ENCODE results near the gene CBLN1. TPM values are rescaled to one million over a fixed set of nuclear protein-coding genes. Genes with fewer than 3 reads are reported as not detected.
"Not testable (repeated sequence)": the region's sequence is repeated elsewhere in the genome, so short reads cannot be mapped to it uniquely, and the experiment has no call there.

The CBLN1 gene
- total and polyA plus RNA-seq, 9 of the 15 experiments (the other 6 are each of a cell fraction or from before 2014, with no cell fraction given) = not detected

- no peak for TF ChIP-seq ZMIZ1 (IDR thresholded peaks at IDR 0.05; ENCODE audit: low read depth in 2 of 2, low read length in 2 of 2)
These were observed 45.4 kb downstream of the CBLN1 start (continued) for GRCh38 chr16:49236216-49236615.

DNA sequence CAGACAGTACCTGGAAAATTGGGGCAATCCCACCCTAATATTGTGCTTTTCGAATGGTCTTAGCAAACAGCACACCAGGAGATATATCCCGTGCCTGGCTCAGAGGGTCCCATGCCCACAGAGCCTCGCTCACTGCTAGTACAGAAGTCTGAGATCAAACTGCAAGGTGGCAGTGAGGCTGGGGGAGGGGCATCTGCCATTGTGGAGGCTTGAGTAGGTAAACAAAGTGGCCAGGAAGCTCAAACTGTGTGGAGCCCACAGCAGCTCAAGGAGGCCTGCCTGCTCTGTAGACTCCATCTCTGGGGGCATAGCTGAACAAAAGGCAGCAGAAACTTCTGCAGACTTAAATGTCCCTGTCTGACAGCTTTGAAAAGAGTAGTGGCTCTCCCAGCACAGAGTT, 53.3 kb downstream of the CBLN1 start:
- FAIRE-seq; CTCF ChIA-PET (ENCODE audit: low intra/inter-chr PET ratio); H3K4me1 ChIP-seq (replicated peaks in 1 of 2; ENCODE audit: control insufficient read depth in 2 of 2, insufficient read depth in 2 of 2, low read length in 2 of 2); H3K4me3 ChIP-seq; H4K20me1 ChIP-seq (replicated peaks; ENCODE audit: control insufficient read depth, insufficient read depth, low read length); ATAC-seq; H3K9me1 ChIP-seq (ENCODE audit: control insufficient read depth, insufficient read depth, low read length); H3K79me2 ChIP-seq (ENCODE audit: control insufficient read depth, insufficient read depth, low read length); POLR2A ChIA-PET; BruUV-seq (replicated peaks); H3K9ac ChIP-seq (ENCODE audit: insufficient read depth in 1 of 2, low read depth in 2 of 2, low read length in 2 of 2); DNase-seq (ENCODE audit: extremely low read depth in 1 of 4, low spot score in 3 of 4); H2AFZ ChIP-seq (ENCODE audit: low read depth, low read length); intact Hi-C loops (cut with micrococcal nuclease); H3K27me3 ChIP-seq (ENCODE audit: control insufficient read depth in 2 of 2, insufficient read depth in 2 of 2, low read length in 2 of 2); in situ Hi-C loops (cut with MboI); H3K4me2 ChIP-seq (ENCODE audit: insufficient read depth, low read length); H3K9me3 ChIP-seq (replicated peaks; ENCODE audit: control insufficient read depth, insufficient read depth, low read depth, low read length); H3K27ac ChIP-seq (ENCODE audit: extremely low read depth, low read depth, low read length); H3K36me3 ChIP-seq (ENCODE audit: control insufficient read depth, insufficient read depth, low read length): not testable (repeated sequence)
- 0% methylated on average over 3 of the region's 3 CpGs for WGBS (ENCODE audit: insufficient coverage, low coverage, missing lambda C conversion rate)

Other genes with a start within 250 kb of the CBLN1 start
- gene C16orf78, start 92.0 kb upstream of the CBLN1 start, total RNA-seq (2014; rRNA removed) = not detected in 2 replicates
- gene C16orf78, start 92.0 kb upstream of the CBLN1 start, total RNA-seq (2014; rRNA removed; fragmentation: Illumina TruSeq; extraction: Trizol) = not detected in 2 replicates
- gene C16orf78, start 92.0 kb upstream of the CBLN1 start, total RNA-seq (2015; rRNA removed; fragmentation: Illumina TruSeq; extraction: Trizol) = not detected in 2 replicates
- not detected in 2 replicates for gene C16orf78, start 92.0 kb upstream of the CBLN1 start, total RNA-seq (2021)
- gene C16orf78, start 92.0 kb upstream of the CBLN1 start, polyA plus RNA-seq (2011; rRNA removed) = not detected in 2 replicates
- not detected in 2 replicates for gene C16orf78, start 92.0 kb upstream of the CBLN1 start, polyA plus RNA-seq (2014; fragmentation: Illumina TruSeq; extraction: Trizol)
- not detected for gene C16orf78, start 92.0 kb upstream of the CBLN1 start, polyA plus RNA-seq (2014; fragmentation: Nextera tagmentation; extraction: Ambion mirVana)
- gene C16orf78, start 92.0 kb upstream of the CBLN1 start, polyA plus RNA-seq (2014; rRNA removed) = not detected in 2 replicates